HG03432 (cell line): ENCODE measurements around the gene FBN1.
A peak's percentile ranks its signal among the peaks of the same experiment; 100 is the strongest.

ENCODE experiments used
- ATAC-seq: cut with Tn5 transposase; IDR thresholded peaks from one replicate; pipeline ENCODE4 v1.9.1; 2021; ENCODE audit warnings: mild to moderate bottlenecking, moderate library complexity; ENCODE audit not compliant: unreplicated experiment

FBN1 gene

GRCh38 chr15:48582452-48583247, 62.9 kb downstream of the FBN1 start:
- no peak for ATAC-seq

GRCh38 chr15:48581219-48581618, 64.3 kb downstream of the FBN1 start:
- ATAC-seq = no peak

- no peak for ATAC-seq
Observed at GRCh38 chr15:48580736-48581135, 64.8 kb downstream of the FBN1 start.

GRCh38 chr15:48579945-48580671, 65.4 kb downstream of the FBN1 start:
- ATAC-seq = no peak

GRCh38 chr15:48578965-48579364, 66.5 kb downstream of the FBN1 start:
- ATAC-seq = no peak

- no peak for ATAC-seq
Observed at GRCh38 chr15:48577469-48577868, 68.0 kb downstream of the FBN1 start.

- ATAC-seq = no peak
Observed at GRCh38 chr15:48574187-48574586, 71.3 kb downstream of the FBN1 start.

GRCh38 chr15:48573780-48574179, 71.7 kb downstream of the FBN1 start:
- no peak for ATAC-seq

GRCh38 chr15:48572823-48573222, 72.7 kb downstream of the FBN1 start:
- ATAC-seq = no peak

- no peak for ATAC-seq
Observed at GRCh38 chr15:48571510-48571909, 74.0 kb downstream of the FBN1 start.

- no peak for ATAC-seq
Observed at GRCh38 chr15:48570822-48571221, 74.7 kb downstream of the FBN1 start.

- peak; percentile 66 for ATAC-seq
Observed at GRCh38 chr15:48569591-48570302, 75.8 kb downstream of the FBN1 start.

- ATAC-seq = no peak
Observed at GRCh38 chr15:48566668-48567067, 78.8 kb downstream of the FBN1 start.

- ATAC-seq = no peak
Observed at GRCh38 chr15:48565560-48566482, 79.7 kb downstream of the FBN1 start.

GRCh38 chr15:48564690-48565089, 80.8 kb downstream of the FBN1 start:
- ATAC-seq = no peak

GRCh38 chr15:48563934-48564333, 81.6 kb downstream of the FBN1 start:
- ATAC-seq = no peak

GRCh38 chr15:48560321-48561051, 85.0 kb downstream of the FBN1 start:
- peak; percentile 80 for ATAC-seq

- no peak for ATAC-seq
Observed at GRCh38 chr15:48559285-48559684, 86.2 kb downstream of the FBN1 start.

- ATAC-seq = no peak
Observed at GRCh38 chr15:48558226-48558625, 87.3 kb downstream of the FBN1 start.

- ATAC-seq = no peak
Observed at GRCh38 chr15:48557335-48557734, 88.2 kb downstream of the FBN1 start.
